HepG2 (cell line): Measurements from ENCODE around the gene FAM222B. TPM values are rescaled to one million over a fixed set of nuclear protein-coding genes. Genes with fewer than 3 reads are reported as not detected.

Source experiments
- ATAC-seq: fragments of 200-7000 bp; cut with Tn5 transposase; 3 replicates; pipeline ENCODE4 v1.9.1; 2020; ENCODE audit warnings: mild to moderate bottlenecking, moderate library complexity
- BruUV-seq: library from RNA; stranded (reverse); fragments of 400-500 nt; replicated peaks from 2 replicates; lab custom pipeline; 2021; lab: Mats Ljungman, UMichigan
- CTCF ChIA-PET: fragments of 300-600 bp; formaldehyde crosslinking; extraction: SDS; loops from one replicate; lab custom pipeline; 2021; ENCODE audit warnings: low total read pairs, inconsistent platforms, low intra/inter-chr PET ratio; lab: Yijun Ruan, JAX
- POLR2A ChIA-PET: fragments of 350-600 bp; sonication (Branson Sonifier 250); formaldehyde crosslinking; loops from one replicate; lab custom pipeline; 2020; ENCODE audit warnings: antibody characterized with exemption, inconsistent platforms; lab: Yijun Ruan, JAX
- DNase-seq: peaks from one replicate; pipeline ENCODE4 v3.0.0-alpha.2; 2015; ENCODE audit warnings: low spot score
- FAIRE-seq: peaks from 3 replicates; lab custom pipeline; 2011; peaks lifted over from hg19 to GRCh38; lab: Jason Lieb, UNC
- H2AFZ ChIP-seq: one replicate; pipeline ENCODE4 v1.6.1; 2011; ENCODE audit warnings: low read length, inconsistent platforms
- H3K27ac ChIP-seq: fragments of 300-600 bp; 3 replicates; pipeline ENCODE4 v1.8.0; 2011; ENCODE audit warnings: mixed run types, mild to moderate bottlenecking, mixed read lengths, low read length, inconsistent platforms; ENCODE audit not compliant: insufficient read depth; ENCODE audit errors: extremely low read length
- H3K27me3 ChIP-seq, 2 experiments: fragments of 200-600 bp in 1 of 2; 2 replicates in 1 of 2; 3 replicates in 1 of 2; pipeline versions ENCODE4 v1.6.0 to v1.8.0; 2011; ENCODE audit warnings: low read length in 2 of 2, mild to moderate bottlenecking in 2 of 2, moderate library complexity in 2 of 2, inconsistent platforms in 1 of 2; ENCODE audit not compliant: insufficient read depth in 2 of 2, control insufficient read depth in 1 of 2
- H3K36me3 ChIP-seq, 2 experiments: fragments of 200-600 bp in 1 of 2; replicated peaks in 1 of 2; 2 replicates in 1 of 2; 3 replicates in 1 of 2; pipeline versions ENCODE4 v1.5.1 to v1.8.0; 2011; ENCODE audit warnings: low read length in 2 of 2, inconsistent platforms in 1 of 2; ENCODE audit not compliant: insufficient read depth in 2 of 2, control insufficient read depth in 1 of 2
- H3K4me1 ChIP-seq: 2 replicates; pipeline ENCODE4 v1.5.1; 2012; ENCODE audit warnings: low read length, inconsistent platforms; ENCODE audit not compliant: insufficient read depth
- H3K4me2 ChIP-seq: 2 replicates; pipeline ENCODE4 v1.6.0; 2011; ENCODE audit warnings: low read depth, low read length, inconsistent platforms
- H3K4me3 ChIP-seq, 3 experiments: fragments of 200-600 bp in 1 of 3; sonication (generic), shearing (Covaris generic) in 1 of 3; replicated peaks in 1 of 3; 2 replicates each; pipeline ENCODE4 v1.5.1; 2011 to 2016; ENCODE audit warnings: low read length in 3 of 3, inconsistent platforms in 2 of 3, low read depth in 2 of 3, mild to moderate bottlenecking in 2 of 3, control low read depth in 1 of 3, mixed read lengths in 1 of 3; ENCODE audit not compliant: insufficient read depth in 1 of 3
- H3K79me2 ChIP-seq: one replicate; pipeline ENCODE4 v1.6.1; 2011; ENCODE audit warnings: low read length, inconsistent platforms; ENCODE audit not compliant: insufficient read depth
- H3K9ac ChIP-seq: 2 replicates; pipeline ENCODE4 v1.6.0; 2011; ENCODE audit warnings: mild to moderate bottlenecking, low read depth, low read length, inconsistent platforms; ENCODE audit not compliant: insufficient read depth
- H3K9me3 ChIP-seq: 2 replicates; pipeline ENCODE4 v1.5.1; 2012; ENCODE audit warnings: mild to moderate bottlenecking, low read length
- H4K20me1 ChIP-seq: 2 replicates; pipeline ENCODE4 v1.6.0; 2011; ENCODE audit warnings: inconsistent platforms, mild to moderate bottlenecking, low read length, moderate library complexity; ENCODE audit not compliant: insufficient read depth
- ARID4A ChIP-seq: sonication (generic); formaldehyde crosslinking; IDR thresholded peaks from 2 replicates; pipeline ENCODE4 v1.5.0; 2020; ENCODE audit warnings: mild to moderate bottlenecking, missing genetic modification reagents, borderline replicate concordance
- THAP11 ChIP-seq: IDR thresholded peaks from 2 replicates; pipeline ENCODE4 v1.6.1; 2016; ENCODE audit warnings: missing biosample characterization, missing genetic modification reagents
- ZFP1 ChIP-seq: IDR thresholded peaks from 2 replicates; pipeline ENCODE4 v1.6.1; 2016
- ZFYVE20 ChIP-seq: sonication (generic); formaldehyde crosslinking; IDR thresholded peaks from 2 replicates; pipeline ENCODE4 v1.8.0; 2023; ENCODE audit warnings: low read depth, mild to moderate bottlenecking, moderate library complexity, missing genetic modification reagents, borderline replicate concordance
- WGBS: methylation state at CpG from one replicate; pipeline ENCODE4 v1.1.6; 2017; ENCODE audit warnings: low lambda C conversion rate; 5-methylcytosine and 5-hydroxymethylcytosine counted together
- in situ Hi-C: cut with HindIII; loops from 2 replicates; pipeline ENCODE4 v1.10.0; 2017; ENCODE audit warnings: low pct_unique_long_range_greater_than_20kb; ENCODE audit not compliant: extremely low pct_ligation_motif_present
- intact Hi-C: fragments of 100-400 bp; cut with micrococcal nuclease; formaldehyde crosslinking; loops from one replicate; pipeline ENCODE4 v1.10.0; 2022; ENCODE audit not compliant: unreplicated experiment
- polyA plus RNA-seq, 8 experiments: library from polyadenylated mRNA; depleted of rRNA in 3 of 8; stranded (reverse) in 7 of 8; unstranded in 1 of 8; fragments of >200 nt; fragmentation: Illumina TruSeq in 4 of 8; extraction: Trizol in 4 of 8; gene quantifications; 2 replicates each; pipeline versions ENCODE4 v1.2.1 to v1.2.3, GENCODE V29; 2011 to 2016; ENCODE audit warnings: low read depth in 4 of 8, missing spikeins in 1 of 8, mixed read lengths in 1 of 8; ENCODE audit not compliant: insufficient read depth in 1 of 8
- total RNA-seq, 5 experiments: library from RNA; depleted of rRNA; stranded (reverse); fragments of >200 nt; fragmentation: Illumina TruSeq; extraction: Trizol; gene quantifications; 2 replicates each; pipeline ENCODE4 v1.2.3, GENCODE V29; 2016; ENCODE audit warnings: low read depth in 1 of 5

FAM222B gene
- total and polyA plus RNA-seq, 2 of the 13 experiments (the other 11 are each of a cell fraction or from before 2014, with no cell fraction given): 3.5 to 7.3 TPM

- Histone ChIP-seq H3K9me3 (no peaks in the 10 kb centered on the region), H3K4me2 (no peak overlapping the region; the same call in 1 of the 2 replicates), H3K79me2 (no peaks in the 10 kb centered on the region), H3K27ac (no peak overlapping the region), H3K4me1 (peaks cover 47% of the 10 kb centered on the region), H4K20me1 (no peaks in the 10 kb centered on the region), H3K9ac (0 out of 2 replicates have a peak overlapping the region, but pooled peaks have one; percentile 2), H2AFZ (no peak overlapping the region), H3K27me3 (peaks cover 2 to 3% of the 10 kb centered on the region in 2 experiments; a peak in 2 of 5 replicates), H3K36me3 (no peaks in the 10 kb centered on the region), H3K4me3 (0 out of 6 replicates have a peak overlapping the region, but pooled peaks of 1 of the 3 experiments have one; percentile 4)
- FAIRE-seq: no peak
- no peak for DNase-seq
- ChIA-PET CTCF (interaction anchor here (0.6 kb wide), 1 partner anchor 37 kb away, joined by 3 read pairs; no protein-coding TSS in a partner anchor), POLR2A (interaction anchor here (3.5 to 10.1 kb wide), 3 partner anchors 12 to 15 kb away, joined by 19 to 145 read pairs (median 45); partner anchors contain the start of genes NEK8 and TLCD1)
- no peak for ATAC-seq
- TF ChIP-seq ZFP1 (CRISPR knock-in tag) (no peak), THAP11 (CRISPR knock-in tag) (no peak), ARID4A (CRISPR knock-in tag) (0 out of 2 replicates have a peak, but pooled peaks have one; percentile 18), ZFYVE20 (CRISPR knock-in tag) (no peak)
- in situ Hi-C loops: no loop called here
- no TSS peak for BruUV-seq
- 48% methylated on average over 7 of the region's 7 CpGs for WGBS
- intact Hi-C loops: no loop called here
Observed at GRCh38 chr17:28712705-28713415, 129.7 kb downstream of the FAM222B start.
